ENCODE results near the gene POP5.
"Not testable (repeated sequence)": the region's sequence is repeated elsewhere in the genome, so short reads cannot be mapped to it uniquely, and the experiment has no call there.

The POP5 gene

GRCh38 chr12:120614848-120615247 is 33.6 kb upstream of the POP5 start:
- H3K27ac ChIP-seq, result no peak overlapping the region
- no peak overlapping the region for H3K4me3 ChIP-seq
- H3K27me3 ChIP-seq, result no peaks in the 10 kb centered on the region
- no peaks in the 10 kb centered on the region for H3K36me3 ChIP-seq
- H3K9ac ChIP-seq, result no peak overlapping the region
- H3K4me2 ChIP-seq, result no peak overlapping the region
- TF ChIP-seq Cebpa-rat (IDR thresholded peaks at IDR 0.05), result no peak
- no peaks in the 10 kb centered on the region for H4K20me1 ChIP-seq
- H3K9me3 ChIP-seq (replicated peaks in 1 of 11), result no peaks in the 10 kb centered on the region
- no peaks in the 10 kb centered on the region for H3K4me1 ChIP-seq

GRCh38 chr12:120611534-120611933 is 30.3 kb upstream of the POP5 start:
- not testable (repeated sequence) for H3K27me3 ChIP-seq; H3K9me3 ChIP-seq (replicated peaks in 1 of 11); H3K4me1 ChIP-seq; H3K4me2 ChIP-seq; H3K27ac ChIP-seq; H3K36me3 ChIP-seq; H4K20me1 ChIP-seq; H3K9ac ChIP-seq; H3K4me3 ChIP-seq

GRCh38 chr12:120610560-120610959 is 29.4 kb upstream of the POP5 start:
- H3K4me2 ChIP-seq, result no peak overlapping the region
- H3K9me3 ChIP-seq (replicated peaks in 1 of 11), result no peaks in the 10 kb centered on the region
- no peaks in the 10 kb centered on the region for H3K36me3 ChIP-seq
- no peak overlapping the region for H3K9ac ChIP-seq
- no peak overlapping the region for H3K27ac ChIP-seq
- H4K20me1 ChIP-seq, result no peaks in the 10 kb centered on the region
- H3K4me1 ChIP-seq, result no peaks in the 10 kb centered on the region
- no peak for TF ChIP-seq Cebpa-rat (IDR thresholded peaks at IDR 0.05)
- no peaks in the 10 kb centered on the region for H3K27me3 ChIP-seq
- H3K4me3 ChIP-seq, result no peak overlapping the region

GRCh38 chr12:120602416-120602815 is 21.2 kb upstream of the POP5 start:
- not testable (repeated sequence) for H3K36me3 ChIP-seq; H3K27me3 ChIP-seq; H3K4me3 ChIP-seq; H3K9me3 ChIP-seq (replicated peaks in 1 of 11); H4K20me1 ChIP-seq
- peak in 7 of 11 experiments; percentile 14 to 76 (median 59); a peak in 7 of 22 replicates for TF ChIP-seq Cebpa-rat (IDR thresholded peaks at IDR 0.05)
- Histone ChIP-seq H3K4me1 (peaks cover 0 to 38% (median 21%) of the 10 kb centered on the region in 10 experiments; a peak in 13 of 20 replicates), H3K4me2 (peak overlapping the region in 7 of 11 experiments; percentile 19 to 73 (median 64); a peak in 14 of 22 replicates), H3K9ac (peak overlapping the region in 3 of 11 experiments; percentile 11 to 49 (median 42); a peak in 3 of 22 replicates), H3K27ac (peak overlapping the region in 7 of 11 experiments; percentile 5 to 75 (median 52); a peak in 12 of 22 replicates)

DNA sequence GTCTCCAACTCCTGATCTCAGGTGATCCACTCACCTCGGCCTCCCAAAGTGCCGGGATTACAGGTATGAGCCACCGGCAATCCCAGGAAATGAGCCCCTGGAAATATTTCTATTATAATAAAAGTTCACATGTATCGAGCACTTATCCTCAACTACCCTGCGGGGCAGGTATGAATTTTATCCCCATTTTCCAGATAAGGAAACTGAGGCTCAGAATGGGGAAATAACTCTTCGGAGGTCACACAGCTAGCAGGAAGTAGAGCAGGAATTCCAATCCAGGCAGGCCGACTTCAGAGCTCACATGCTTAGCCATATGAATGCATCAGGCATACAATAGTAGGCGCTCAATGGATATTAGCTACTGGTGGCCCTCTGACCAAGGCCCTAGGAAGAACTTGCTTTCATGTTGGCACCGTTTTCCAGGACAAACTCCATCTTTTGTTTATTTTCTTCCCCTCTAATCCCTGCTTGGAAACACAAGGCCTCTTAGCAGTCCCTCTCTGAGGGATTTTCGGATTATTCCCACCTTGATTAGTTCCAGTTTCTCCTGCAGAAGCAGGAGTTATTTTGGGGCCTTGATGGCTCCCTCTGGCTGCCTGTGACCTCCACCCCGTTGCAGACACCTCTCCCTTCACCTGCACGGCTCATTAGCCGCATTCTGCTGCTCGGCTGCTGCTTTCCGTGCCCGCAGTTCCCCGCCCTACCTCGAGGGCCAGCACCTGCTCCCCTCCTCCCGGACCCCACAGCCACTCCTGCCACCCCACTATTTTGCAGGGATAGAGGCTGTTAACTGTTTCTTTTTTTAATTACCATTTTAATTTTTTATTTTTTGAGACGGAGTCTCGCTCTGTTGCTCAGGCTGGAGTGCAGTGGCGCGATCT is 18.7 kb upstream of the POP5 start:
- Histone ChIP-seq H3K4me3 (no peak overlapping the region), H3K4me1 (peaks cover 0 to 38% (median 21%) of the 10 kb centered on the region in 10 experiments; a peak in 13 of 20 replicates), H3K9me3 (replicated peaks in 1 of 11) (no peaks in the 10 kb centered on the region), H3K36me3 (no peaks in the 10 kb centered on the region), H3K9ac (no peak overlapping the region), H3K27me3 (no peaks in the 10 kb centered on the region), H3K27ac (no peak overlapping the region), H3K4me2 (peak overlapping the region in 4 of 11 experiments; percentile 40 to 75 (median 66); a peak in 6 of 22 replicates), H4K20me1 (no peaks in the 10 kb centered on the region)
- TF ChIP-seq Cebpa-rat (IDR thresholded peaks at IDR 0.05), result no peak

DNA sequence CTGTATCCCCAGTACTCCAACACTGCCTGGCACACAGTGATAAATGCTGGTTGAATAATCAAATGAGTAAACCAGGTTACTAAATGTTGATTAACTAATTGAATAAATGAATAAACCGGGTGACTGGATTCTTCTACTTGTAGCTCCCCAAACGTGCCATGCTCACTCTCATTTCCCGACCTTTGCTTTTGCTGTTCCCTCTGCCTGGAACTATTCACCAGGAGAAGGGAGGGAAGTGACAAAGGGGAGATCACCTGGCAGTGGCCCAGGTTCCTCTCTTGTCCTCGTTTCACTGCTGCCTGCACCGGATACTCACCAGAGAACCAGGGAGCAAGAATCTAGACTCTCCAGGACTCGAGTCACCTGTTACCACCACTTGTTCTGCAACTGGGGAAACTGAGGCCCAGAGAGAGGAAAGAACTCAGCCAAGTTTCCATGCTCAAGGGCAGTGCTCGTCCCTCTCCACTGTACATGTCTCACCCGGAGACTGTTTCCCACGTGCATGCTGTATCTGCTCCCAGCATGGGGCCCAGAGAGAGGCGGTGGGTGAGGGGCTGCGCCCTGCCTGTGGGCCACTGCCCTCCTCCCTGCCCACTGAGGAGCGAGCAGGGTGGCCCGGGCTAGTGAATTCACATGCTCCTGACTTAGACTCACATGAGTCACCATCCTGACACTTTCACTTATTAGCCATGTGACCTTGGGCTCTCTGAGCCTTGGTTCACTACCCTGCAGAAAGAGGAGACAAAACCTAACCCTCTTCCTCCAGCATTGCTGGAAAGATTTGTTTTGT is 17.7 kb upstream of the POP5 start:
- TF ChIP-seq Cebpa-rat (IDR thresholded peaks at IDR 0.05), result no peak
- H3K27ac ChIP-seq, result no peak overlapping the region
- no peaks in the 10 kb centered on the region for H3K9me3 ChIP-seq (replicated peaks in 1 of 11)
- H4K20me1 ChIP-seq, result no peaks in the 10 kb centered on the region
- H3K9ac ChIP-seq, result no peak overlapping the region
- peak overlapping the region in 5 of 11 experiments; percentile 33 to 75 (median 64); a peak in 9 of 22 replicates for H3K4me2 ChIP-seq
- H3K4me3 ChIP-seq, result no peak overlapping the region
- H3K27me3 ChIP-seq, result no peaks in the 10 kb centered on the region
- no peaks in the 10 kb centered on the region for H3K36me3 ChIP-seq
- peaks cover 0 to 38% (median 21%) of the 10 kb centered on the region in 10 experiments; a peak in 13 of 20 replicates for H3K4me1 ChIP-seq

- no peak overlapping the region for H3K9ac ChIP-seq
- H3K9me3 ChIP-seq (replicated peaks in 1 of 11), result no peaks in the 10 kb centered on the region
- peaks cover 0 to 35% (median 18%) of the 10 kb centered on the region in 10 experiments; a peak in 13 of 20 replicates for H3K4me1 ChIP-seq
- no peak overlapping the region for H3K4me2 ChIP-seq
- TF ChIP-seq Cebpa-rat (IDR thresholded peaks at IDR 0.05), result no peak
- no peaks in the 10 kb centered on the region for H4K20me1 ChIP-seq
- H3K36me3 ChIP-seq, result no peaks in the 10 kb centered on the region
- H3K27me3 ChIP-seq, result no peaks in the 10 kb centered on the region
- H3K4me3 ChIP-seq, result no peak overlapping the region
- H3K27ac ChIP-seq, result no peak overlapping the region
Observed at GRCh38 chr12:120597861-120598260, 16.7 kb upstream of the POP5 start.

- no peak overlapping the region for H3K4me2 ChIP-seq
- peaks cover 0 to 25% (median 10%) of the 10 kb centered on the region in 10 experiments; a peak in 14 of 20 replicates for H3K4me1 ChIP-seq
- H3K4me3 ChIP-seq, result no peak overlapping the region
- no peak for TF ChIP-seq Cebpa-rat (IDR thresholded peaks at IDR 0.05)
- no peak overlapping the region for H3K9ac ChIP-seq
- no peaks in the 10 kb centered on the region for H3K36me3 ChIP-seq
- H3K27ac ChIP-seq, result no peak overlapping the region
- no peaks in the 10 kb centered on the region for H4K20me1 ChIP-seq
- H3K9me3 ChIP-seq (replicated peaks in 1 of 11), result no peaks in the 10 kb centered on the region
- no peaks in the 10 kb centered on the region for H3K27me3 ChIP-seq
Observed at GRCh38 chr12:120596901-120597300, 15.7 kb upstream of the POP5 start.
